Brain microvascular endothelial cell (primary cell): ENCODE measurements around the gene COL23A1.
"Not testable (repeated sequence)": the region's sequence is repeated elsewhere in the genome, so short reads cannot be mapped to it uniquely, and the experiment has no call there.

Experiments used
- DNase-seq: peaks from one replicate; pipeline ENCODE4 v3.0.0-alpha.2; 2020
- H3K27ac ChIP-seq: fragments of 250-450 bp; sonication (Bioruptor Pico); 2 replicates; pipeline ENCODE4 v1.5.1; 2020; ENCODE audit warnings: mild to moderate bottlenecking, moderate library complexity
- H3K27me3 ChIP-seq: fragments of 250-450 bp; sonication (Bioruptor Pico); replicated peaks from 2 replicates; pipeline ENCODE4 v1.5.1; 2020; ENCODE audit warnings: mild to moderate bottlenecking
- H3K36me3 ChIP-seq: fragments of 250-450 bp; sonication (Bioruptor Pico); replicated peaks from 2 replicates; pipeline ENCODE4 v1.5.1; 2020; ENCODE audit warnings: mild to moderate bottlenecking
- H3K4me3 ChIP-seq: 2 replicates; pipeline ENCODE4 v1.5.1; 2011; ENCODE audit warnings: low read depth, mild to moderate bottlenecking, control low read depth, low read length, moderate library complexity
- in situ Hi-C: cut with HindIII; loops from 2 replicates; pipeline ENCODE4 v1.10.0; 2017; ENCODE audit warnings: low sequenced_read_pairs, low pct_ligation_motif_present
- TF ChIP-seq, protein P1 (sequence below): IDR thresholded peaks from 2 replicates; pipeline ENCODE4 v1.5.1; 2011; ENCODE audit warnings: low read depth, mild to moderate bottlenecking, moderate library complexity, low read length, control low read depth, inconsistent platforms; ENCODE audit errors: missing control alignments

COL23A1 gene

GRCh38 chr5:178586396-178586795, 3.8 kb downstream of the COL23A1 start:
- no peaks in the 10 kb centered on the region for H3K36me3 ChIP-seq
- DNase-seq, result no peak
- TF ChIP-seq, protein P1, sequence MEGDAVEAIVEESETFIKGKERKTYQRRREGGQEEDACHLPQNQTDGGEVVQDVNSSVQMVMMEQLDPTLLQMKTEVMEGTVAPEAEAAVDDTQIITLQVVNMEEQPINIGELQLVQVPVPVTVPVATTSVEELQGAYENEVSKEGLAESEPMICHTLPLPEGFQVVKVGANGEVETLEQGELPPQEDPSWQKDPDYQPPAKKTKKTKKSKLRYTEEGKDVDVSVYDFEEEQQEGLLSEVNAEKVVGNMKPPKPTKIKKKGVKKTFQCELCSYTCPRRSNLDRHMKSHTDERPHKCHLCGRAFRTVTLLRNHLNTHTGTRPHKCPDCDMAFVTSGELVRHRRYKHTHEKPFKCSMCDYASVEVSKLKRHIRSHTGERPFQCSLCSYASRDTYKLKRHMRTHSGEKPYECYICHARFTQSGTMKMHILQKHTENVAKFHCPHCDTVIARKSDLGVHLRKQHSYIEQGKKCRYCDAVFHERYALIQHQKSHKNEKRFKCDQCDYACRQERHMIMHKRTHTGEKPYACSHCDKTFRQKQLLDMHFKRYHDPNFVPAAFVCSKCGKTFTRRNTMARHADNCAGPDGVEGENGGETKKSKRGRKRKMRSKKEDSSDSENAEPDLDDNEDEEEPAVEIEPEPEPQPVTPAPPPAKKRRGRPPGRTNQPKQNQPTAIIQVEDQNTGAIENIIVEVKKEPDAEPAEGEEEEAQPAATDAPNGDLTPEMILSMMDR, result no peak
- no peak overlapping the region for H3K27ac ChIP-seq
- H3K27me3 ChIP-seq, result peaks cover 28% of the 10 kb centered on the region
- no peak overlapping the region for H3K4me3 ChIP-seq
- in situ Hi-C loops, result no loop called here

DNA sequence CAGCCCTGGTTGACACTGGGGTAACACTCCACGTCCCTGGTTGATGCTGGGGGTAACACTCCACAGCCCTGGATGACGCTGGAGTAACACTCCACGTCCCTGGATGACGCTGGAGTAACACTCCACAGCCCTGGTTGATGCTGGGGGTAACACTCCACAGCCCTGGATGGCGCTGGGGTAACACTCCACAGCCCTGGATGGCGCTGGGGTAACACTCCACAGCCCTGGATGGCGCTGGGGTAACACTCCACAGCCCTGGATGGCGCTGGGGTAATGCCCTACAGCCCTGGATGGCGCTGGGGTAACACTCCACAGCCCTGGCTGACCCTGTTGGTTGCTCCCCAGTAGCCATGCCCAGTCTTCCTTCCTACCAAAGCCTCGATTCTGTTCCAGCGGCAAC, 4.8 kb downstream of the COL23A1 start:
- H3K36me3 ChIP-seq, in situ Hi-C loops, DNase-seq, H3K27ac ChIP-seq, H3K4me3 ChIP-seq: not testable (repeated sequence)
- TF ChIP-seq, protein P1, result peak; percentile 4
- H3K27me3 ChIP-seq, result peaks cover 28% of the 10 kb centered on the region

- in situ Hi-C loops, result no loop called here
- Histone ChIP-seq H3K27me3 (peaks cover 15% of the 10 kb centered on the region), H3K4me3 (no peak overlapping the region), H3K27ac (no peak overlapping the region), H3K36me3 (no peaks in the 10 kb centered on the region)
- TF ChIP-seq, protein P1, result no peak
- no peak for DNase-seq
These were observed 6.9 kb downstream of the COL23A1 start for GRCh38 chr5:178583279-178583678.

DNA sequence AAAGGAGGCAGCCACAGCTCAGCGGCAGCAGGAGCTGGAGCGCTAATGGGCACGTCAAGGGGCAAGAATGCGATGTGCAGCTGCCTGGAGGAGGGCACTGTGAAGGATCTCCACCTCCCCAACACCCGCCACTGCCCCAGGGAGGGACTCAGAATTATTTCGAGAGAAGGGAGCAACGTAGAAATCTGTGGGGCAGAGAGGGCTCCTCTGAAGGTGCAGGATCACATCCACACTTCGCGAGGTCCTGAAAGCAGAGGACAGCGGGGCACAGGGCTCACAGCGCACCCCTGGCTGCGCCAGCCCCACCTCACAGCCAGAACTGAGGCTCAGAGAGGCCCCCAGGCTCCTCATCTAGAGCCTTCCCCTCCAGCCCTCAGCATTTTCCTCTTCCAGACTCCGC, 7.9 kb downstream of the COL23A1 start:
- in situ Hi-C loops, result no loop called here
- Histone ChIP-seq H3K27ac (no peak overlapping the region), H3K36me3 (no peaks in the 10 kb centered on the region), H3K4me3 (no peak overlapping the region), H3K27me3 (peaks cover 8% of the 10 kb centered on the region)
- no peak for DNase-seq
- TF ChIP-seq, protein P1, result no peak

- TF ChIP-seq, protein P1, result no peak
- in situ Hi-C loops, result no loop called here
These were observed 8.6 kb downstream of the COL23A1 start for GRCh38 chr5:178581621-178582020.

GRCh38 chr5:178580271-178580955, 9.8 kb downstream of the COL23A1 start:
- H3K27ac ChIP-seq, result no peak overlapping the region
- no peak overlapping the region for H3K4me3 ChIP-seq
- no peak for DNase-seq
- H3K36me3 ChIP-seq, result no peaks in the 10 kb centered on the region
- H3K27me3 ChIP-seq, result peaks cover 8% of the 10 kb centered on the region
- TF ChIP-seq, protein P1, result no peak
- in situ Hi-C loops, result no loop called here

More at GRCh38 chr5:178581621-178582020, 8.6 kb downstream of the COL23A1 start:
- peaks cover 4% of the 10 kb centered on the region for H3K27me3 ChIP-seq
- H3K27ac ChIP-seq, result no peak overlapping the region
- no peak for DNase-seq
- H3K4me3 ChIP-seq, result no peak overlapping the region
- no peaks in the 10 kb centered on the region for H3K36me3 ChIP-seq
